Naive thymus-derived CD8-positive, alpha-beta T cell (primary cell): Measurements from ENCODE around the gene ZNF17. TPM values are rescaled to one million over a fixed set of nuclear protein-coding genes. Genes with fewer than 3 reads are reported as not detected.
A peak's percentile ranks its signal among the peaks of the same experiment; 100 is the strongest.

ENCODE experiments used
- ATAC-seq, 2 donors: fragments of 150-1000 bp; cut with Tn5 transposase in 1 of 2; sonication (Bioruptor Pico), chemical (Tn5 transposase) in 1 of 2; 1 replicate in 1 of 2; 2 replicates in 1 of 2; pipeline ENCODE4 v1.10.0; 2021; ENCODE audit warnings: mild to moderate bottlenecking in 2 of 2, moderate library complexity in 2 of 2
- POLR2A ChIA-PET: fragments of 350-600 bp; sonication (Branson Sonifier 250); formaldehyde crosslinking; loops from one replicate; lab custom pipeline; 2021; ENCODE audit warnings: antibody characterized with exemption; lab: Charles Lee
- DNase-seq, 10 donors: peaks; one replicate each; pipeline versions ENCODE4 v3.0.0 to v3.0.0-alpha.2; 2020 to 2022
- H3K27ac Mint-ChIP-seq, 10 donors: one replicate each; pipeline ENCODE4 v1.8.0; 2020 to 2022; ENCODE audit warnings: mild to moderate bottlenecking in 10 of 10, mixed read lengths in 10 of 10, moderate library complexity in 4 of 10, inconsistent platforms in 1 of 10
- H3K27me3 Mint-ChIP-seq, 5 donors: one replicate each; pipeline ENCODE4 v1.8.0; 2021 to 2022; ENCODE audit warnings: mixed read lengths in 5 of 5
- H3K36me3 Mint-ChIP-seq, 3 donors: one replicate each; pipeline ENCODE4 v1.8.0; 2020 to 2022; ENCODE audit warnings: mixed read lengths in 3 of 3, mild to moderate bottlenecking in 2 of 3, inconsistent platforms in 1 of 3
- H3K4me1 Mint-ChIP-seq, 4 donors: one replicate each; pipeline ENCODE4 v1.8.0; 2021 to 2022; ENCODE audit warnings: mixed read lengths in 4 of 4
- H3K4me3 Mint-ChIP-seq, 10 donors: one replicate each; pipeline ENCODE4 v1.8.0; 2020 to 2022; ENCODE audit warnings: mild to moderate bottlenecking in 10 of 10, mixed read lengths in 10 of 10, moderate library complexity in 6 of 10, inconsistent platforms in 1 of 10
- H3K9me3 Mint-ChIP-seq, 9 donors: one replicate each; pipeline ENCODE4 v1.8.0; 2020 to 2022; ENCODE audit warnings: mixed read lengths in 9 of 9, mild to moderate bottlenecking in 3 of 9, inconsistent platforms in 1 of 9, moderate library complexity in 1 of 9
- polyA plus RNA-seq, 3 donors: library from polyadenylated mRNA; unstranded; fragments of 300-500 nt; fragmentation: Illumina TruSeq; gene quantifications; one replicate each; pipeline ENCODE4 v1.2.3, GENCODE V29; 2021
- total RNA-seq, 8 experiments: library from RNA in 2 of 8; stranded (reverse) in 2 of 8; gene quantifications; one replicate each; pipeline ENCODE4 v1.2.3 and lab custom pipeline; 2021 to 2026

The ZNF17 gene
- total and polyA plus RNA-seq, 5 experiments from 2014 or later: 2.9 to 27.1 (median 5.8) TPM

GRCh38 chr19:57435062-57435978 is 24.4 kb downstream of the ZNF17 start, which contains the start of gene ZNF749:
Gene ZNF749 (plus strand): TSS chr19:57435325. CDS start chr19:57435579, 254 bp downstream.
- peak; percentile 99 for ATAC-seq
- H3K27me3 Mint-ChIP-seq: no peaks in the 10 kb centered on the region
- peak; percentile 85 to 99 (median 96) for DNase-seq
- H3K4me3 Mint-ChIP-seq: peak within 1 kb of the TSS; percentile 90 to 100 (median 98)
- POLR2A ChIA-PET: interaction anchor here (0.6 to 1.1 kb wide), 5 partner anchors 42 to 1076 kb away, joined by 3 to 5 read pairs (median 3); partner anchors contain the start of genes ZNF548 and ZNF772
- peaks cover 21 to 42% (median 35%) of the 10 kb centered on the region in 4 donors for H3K4me1 Mint-ChIP-seq
- peak within 1 kb of the TSS; percentile 90 to 99 (median 96) for H3K27ac Mint-ChIP-seq
- peaks cover 27 to 37% (median 36%) of the 10 kb centered on the region in 3 donors for H3K36me3 Mint-ChIP-seq
- H3K9me3 Mint-ChIP-seq: peaks cover 5 to 34% (median 26%) of the 10 kb centered on the region in 9 donors

- DNase-seq: no peak
- Mint-ChIP-seq H3K27me3 (no peaks in the 10 kb centered on the region), H3K36me3 (peaks cover 36 to 45% (median 45%) of the 10 kb centered on the region in 3 donors), H3K9me3 (peaks cover 7 to 42% (median 33%) of the 10 kb centered on the region in 9 donors), H3K4me3 (peak overlapping the region; percentile 90 to 100 (median 98)), H3K27ac (peak overlapping the region in 7 of 10 donors; percentile 68 to 99 (median 98)), H3K4me1 (peaks cover 21 to 45% (median 37%) of the 10 kb centered on the region in 4 donors)
- POLR2A ChIA-PET: no interaction called here
- ATAC-seq: no peak
Observed at GRCh38 chr19:57436417-57436816, 25.5 kb downstream of the ZNF17 start.

- Mint-ChIP-seq H3K27ac (no peak overlapping the region), H3K9me3 (peaks cover 9 to 57% (median 47%) of the 10 kb centered on the region in 9 donors)
Observed at GRCh38 chr19:57437931-57438330, 27.0 kb downstream of the ZNF17 start.

DNA sequence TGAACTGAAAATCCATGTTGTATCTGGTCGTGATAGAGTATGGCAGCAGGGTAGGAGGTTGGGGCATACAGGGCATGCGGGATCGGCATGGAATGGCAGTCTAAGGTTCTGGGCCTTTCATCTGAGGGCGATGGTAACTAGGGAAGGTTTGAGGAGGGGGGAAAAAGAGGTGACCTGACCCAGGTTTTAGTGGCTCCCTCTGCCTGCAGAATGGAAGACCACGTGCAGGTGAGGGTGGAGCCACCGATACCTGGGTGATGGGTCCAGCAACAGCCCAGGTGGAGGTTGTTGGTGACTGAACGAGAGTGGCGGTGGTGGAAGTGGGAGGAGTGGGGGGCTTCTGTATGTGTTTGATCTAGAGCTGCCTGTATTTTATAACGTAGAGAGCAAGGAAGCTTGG is 28.0 kb downstream of the ZNF17 start:
- H3K4me3 Mint-ChIP-seq: no peak overlapping the region
- DNase-seq: no peak
- H3K36me3 Mint-ChIP-seq: peaks cover 60 to 70% (median 69%) of the 10 kb centered on the region in 3 donors
- H3K27ac Mint-ChIP-seq: peak overlapping the region in 1 of 10 donors; percentile 59
- peaks cover 21 to 47% (median 37%) of the 10 kb centered on the region in 4 donors for H3K4me1 Mint-ChIP-seq
- H3K9me3 Mint-ChIP-seq: peaks cover 10 to 67% (median 51%) of the 10 kb centered on the region in 9 donors
- POLR2A ChIA-PET: no interaction called here
- ATAC-seq: no peak
- H3K27me3 Mint-ChIP-seq: no peaks in the 10 kb centered on the region

More at GRCh38 chr19:57437931-57438330, 27.0 kb downstream of the ZNF17 start:
- peaks cover 50 to 60% (median 60%) of the 10 kb centered on the region in 3 donors for H3K36me3 Mint-ChIP-seq
- peak overlapping the region in 2 of 10 donors; percentile 14 to 36 for H3K4me3 Mint-ChIP-seq
- H3K4me1 Mint-ChIP-seq: peaks cover 21 to 47% (median 37%) of the 10 kb centered on the region in 4 donors
- DNase-seq (no peak), ATAC-seq (no peak)
- POLR2A ChIA-PET: interaction anchor here (0.5 kb wide), 1 partner anchor 140 kb away, joined by 7 read pairs; no protein-coding TSS in a partner anchor
- H3K27me3 Mint-ChIP-seq: no peaks in the 10 kb centered on the region

DNA sequence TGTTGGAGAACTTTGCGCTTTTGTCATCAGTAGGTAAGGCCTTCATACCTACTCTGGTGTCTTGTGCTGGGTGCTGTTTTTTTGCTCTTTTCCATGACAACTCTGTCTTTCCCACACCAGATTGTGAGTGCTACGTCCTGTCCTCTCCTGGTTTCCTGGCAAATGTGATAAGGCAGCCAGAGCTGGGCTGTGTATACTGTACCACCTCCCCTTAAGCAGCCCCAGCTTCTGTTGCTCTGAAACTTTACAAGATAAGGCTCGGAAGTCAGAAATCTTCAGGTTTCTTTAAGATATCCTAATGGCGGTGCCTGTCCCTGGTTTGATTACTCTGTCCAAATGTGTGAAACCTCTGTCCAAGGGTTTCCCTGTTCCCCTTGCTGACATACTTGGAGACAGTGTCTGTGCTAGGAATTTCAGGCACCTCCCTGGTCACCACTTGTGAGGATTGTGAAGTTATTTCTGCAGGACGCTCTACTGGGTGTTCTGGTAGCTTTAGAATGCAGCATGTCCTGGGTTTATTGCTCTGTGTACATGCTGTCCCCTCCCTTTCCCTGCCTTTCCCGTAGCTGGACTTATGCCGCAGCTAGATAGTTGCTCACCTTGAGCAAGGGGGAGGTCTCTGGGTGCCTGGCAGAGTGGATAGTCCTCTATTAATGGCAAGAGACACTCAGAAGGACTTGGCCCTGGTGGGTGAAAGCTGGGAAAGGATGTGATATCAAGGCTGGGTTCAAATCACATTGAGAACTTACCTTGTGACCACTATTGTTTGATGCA is 31.2 kb downstream of the ZNF17 start:
- H3K27me3 Mint-ChIP-seq: no peaks in the 10 kb centered on the region
- peaks cover 69 to 91% (median 74%) of the 10 kb centered on the region in 3 donors for H3K36me3 Mint-ChIP-seq
- DNase-seq: no peak
- peaks cover 15 to 91% (median 60%) of the 10 kb centered on the region in 9 donors for H3K9me3 Mint-ChIP-seq
- no peak for ATAC-seq
- H3K27ac Mint-ChIP-seq: no peak overlapping the region
- POLR2A ChIA-PET: no interaction called here
- H3K4me1 Mint-ChIP-seq: peaks cover 0 to 24% (median 16%) of the 10 kb centered on the region in 4 donors
- H3K4me3 Mint-ChIP-seq: no peak overlapping the region

- peaks cover 0 to 20% (median 16%) of the 10 kb centered on the region in 4 donors for H3K4me1 Mint-ChIP-seq
- H3K27me3 Mint-ChIP-seq: no peaks in the 10 kb centered on the region
- no peak overlapping the region for H3K27ac Mint-ChIP-seq
- H3K4me3 Mint-ChIP-seq: no peak overlapping the region
- POLR2A ChIA-PET: no interaction called here
- H3K9me3 Mint-ChIP-seq: peaks cover 15 to 94% (median 56%) of the 10 kb centered on the region in 9 donors
- peaks cover 63 to 86% (median 68%) of the 10 kb centered on the region in 3 donors for H3K36me3 Mint-ChIP-seq
- DNase-seq (no peak), ATAC-seq (no peak)
Observed at GRCh38 chr19:57443121-57443696, 32.2 kb downstream of the ZNF17 start.

GRCh38 chr19:57452307-57452706 is 41.3 kb downstream of the ZNF17 start:
- Mint-ChIP-seq H3K36me3 (peaks cover 5 to 65% (median 51%) of the 10 kb centered on the region in 3 donors), H3K4me1 (no peaks in the 10 kb centered on the region), H3K27ac (no peak overlapping the region), H3K4me3 (no peak overlapping the region), H3K9me3 (peaks cover 16 to 87% (median 34%) of the 10 kb centered on the region in 9 donors), H3K27me3 (no peaks in the 10 kb centered on the region)
- POLR2A ChIA-PET: no interaction called here
- DNase-seq: no peak
- no peak for ATAC-seq

DNA sequence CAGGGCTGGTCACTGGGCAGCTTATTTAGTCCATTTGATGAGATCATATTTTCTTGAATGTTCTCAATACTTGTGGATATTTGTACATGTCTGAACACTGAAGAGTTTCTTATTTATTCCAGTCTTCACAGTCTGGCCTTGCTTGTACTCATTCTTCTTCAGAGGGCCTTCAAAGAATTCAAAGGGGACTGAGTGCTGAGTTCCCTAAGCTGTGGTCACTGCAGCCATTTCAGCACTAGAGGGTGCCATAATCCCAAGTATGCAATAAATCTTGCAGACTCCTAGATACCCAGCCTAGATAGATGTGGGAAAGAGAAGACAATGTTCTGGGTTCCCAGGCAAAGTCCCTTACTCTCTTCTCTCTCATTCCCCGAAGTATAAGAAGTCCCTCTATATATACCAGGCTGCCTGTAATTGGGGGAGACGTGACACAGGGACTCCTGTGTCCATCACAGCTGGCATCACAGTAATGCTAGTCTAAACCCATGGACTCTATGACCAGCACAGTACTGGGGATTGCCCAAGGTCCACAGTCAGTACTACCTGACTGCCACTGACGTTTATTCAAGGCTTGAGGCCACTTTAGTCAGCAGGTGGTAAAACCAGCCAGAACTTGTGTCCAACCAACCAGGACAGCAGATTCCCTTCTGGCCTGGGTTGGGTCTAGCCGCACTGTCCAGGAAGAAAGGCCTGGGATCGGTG is 54.9 kb downstream of the ZNF17 start:
- Mint-ChIP-seq H3K36me3 (peaks cover 2 to 68% (median 50%) of the 10 kb centered on the region in 3 donors), H3K4me3 (no peak overlapping the region), H3K27me3 (no peaks in the 10 kb centered on the region), H3K4me1 (no peaks in the 10 kb centered on the region), H3K9me3 (peaks cover 18 to 89% (median 61%) of the 10 kb centered on the region in 9 donors), H3K27ac (no peak overlapping the region)
- DNase-seq: no peak
- ATAC-seq: peak in 1 of 2 donors; percentile 23
- POLR2A ChIA-PET: no interaction called here

- no peak for ATAC-seq
- peaks cover 20 to 89% (median 61%) of the 10 kb centered on the region in 9 donors for H3K9me3 Mint-ChIP-seq
- H3K36me3 Mint-ChIP-seq: peaks cover 4 to 68% (median 50%) of the 10 kb centered on the region in 3 donors
- POLR2A ChIA-PET: no interaction called here
- DNase-seq: no peak
- H3K27me3 Mint-ChIP-seq: no peaks in the 10 kb centered on the region
- no peaks in the 10 kb centered on the region for H3K4me1 Mint-ChIP-seq
- H3K4me3 Mint-ChIP-seq: no peak overlapping the region
- no peak overlapping the region for H3K27ac Mint-ChIP-seq
Observed at GRCh38 chr19:57466489-57466888, 55.5 kb downstream of the ZNF17 start.
